Activated CD4-positive, alpha-beta T cell treated with anti-CD3 and anti-CD28 coated beads, Interleukin-2, amount 10 ng/mL, durations not matched to agents 7 days and 5 days (primary cell): ENCODE results near the gene CTSC. TPM values are rescaled to one million over a fixed set of nuclear protein-coding genes. Genes with fewer than 3 reads are reported as not detected.

ENCODE experiments used
- CTCF ChIA-PET: fragments of 350-600 bp; sonication (Branson Sonifier 250); formaldehyde crosslinking; loops from one replicate; lab custom pipeline; 2021; ENCODE audit warnings: antibody characterized with exemption; lab: Charles Lee
- POLR2A ChIA-PET: fragments of 350-600 bp; sonication (Branson Sonifier 250); formaldehyde crosslinking; loops from one replicate; lab custom pipeline; 2021; ENCODE audit warnings: antibody characterized with exemption; lab: Charles Lee
- DNase-seq: peaks from one replicate; pipeline ENCODE4 v3.0.0-alpha.2; 2020
- H3K27ac Mint-ChIP-seq: one replicate; pipeline ENCODE4 v1.8.0; 2021; ENCODE audit warnings: mild to moderate bottlenecking, moderate library complexity, mixed read lengths
- H3K27me3 Mint-ChIP-seq: one replicate; pipeline ENCODE4 v1.8.0; 2021; ENCODE audit warnings: mixed read lengths
- H3K36me3 Mint-ChIP-seq: one replicate; pipeline ENCODE4 v1.8.0; 2021; ENCODE audit warnings: low read depth, mixed read lengths
- H3K4me1 Mint-ChIP-seq: one replicate; pipeline ENCODE4 v1.8.0; 2021; ENCODE audit warnings: mixed read lengths
- H3K4me3 Mint-ChIP-seq: one replicate; pipeline ENCODE4 v1.8.0; 2021; ENCODE audit warnings: mild to moderate bottlenecking, moderate library complexity, mixed read lengths
- H3K9me3 Mint-ChIP-seq: one replicate; pipeline ENCODE4 v1.8.0; 2021; ENCODE audit warnings: mixed read lengths
- total RNA-seq, 2 experiments: library from RNA; stranded (reverse); gene quantifications; one replicate each; pipeline ENCODE4 v1.2.3, GENCODE V29; 2021

CTSC gene
- total RNA-seq, 2 experiments from 2014 or later, result 230 to 272 TPM

GRCh38 chr11:88295028-88295427 is 42.5 kb downstream of the CTSC start:
- Mint-ChIP-seq H3K36me3 (peaks cover 90% of the 10 kb centered on the region), H3K9me3 (no peaks in the 10 kb centered on the region), H3K4me3 (no peak overlapping the region), H3K27me3 (no peaks in the 10 kb centered on the region), H3K27ac (no peak overlapping the region), H3K4me1 (peaks cover 9% of the 10 kb centered on the region)
- ChIA-PET CTCF (interaction anchor here (0.6 to 1.1 kb wide), 3 partner anchors 12 to 78 kb away, joined by 3 to 6 read pairs (median 3); no protein-coding TSS in a partner anchor), POLR2A (no interaction called here)
- DNase-seq, result no peak

GRCh38 chr11:88293931-88294330 is 43.6 kb downstream of the CTSC start:
- CTCF ChIA-PET, result no interaction called here
- peaks cover 7% of the 10 kb centered on the region for H3K4me1 Mint-ChIP-seq
- POLR2A ChIA-PET, result no interaction called here
- no peaks in the 10 kb centered on the region for H3K9me3 Mint-ChIP-seq
- no peak overlapping the region for H3K4me3 Mint-ChIP-seq
- no peak overlapping the region for H3K27ac Mint-ChIP-seq
- DNase-seq, result no peak
- no peaks in the 10 kb centered on the region for H3K27me3 Mint-ChIP-seq
- peaks cover 88% of the 10 kb centered on the region for H3K36me3 Mint-ChIP-seq

DNA sequence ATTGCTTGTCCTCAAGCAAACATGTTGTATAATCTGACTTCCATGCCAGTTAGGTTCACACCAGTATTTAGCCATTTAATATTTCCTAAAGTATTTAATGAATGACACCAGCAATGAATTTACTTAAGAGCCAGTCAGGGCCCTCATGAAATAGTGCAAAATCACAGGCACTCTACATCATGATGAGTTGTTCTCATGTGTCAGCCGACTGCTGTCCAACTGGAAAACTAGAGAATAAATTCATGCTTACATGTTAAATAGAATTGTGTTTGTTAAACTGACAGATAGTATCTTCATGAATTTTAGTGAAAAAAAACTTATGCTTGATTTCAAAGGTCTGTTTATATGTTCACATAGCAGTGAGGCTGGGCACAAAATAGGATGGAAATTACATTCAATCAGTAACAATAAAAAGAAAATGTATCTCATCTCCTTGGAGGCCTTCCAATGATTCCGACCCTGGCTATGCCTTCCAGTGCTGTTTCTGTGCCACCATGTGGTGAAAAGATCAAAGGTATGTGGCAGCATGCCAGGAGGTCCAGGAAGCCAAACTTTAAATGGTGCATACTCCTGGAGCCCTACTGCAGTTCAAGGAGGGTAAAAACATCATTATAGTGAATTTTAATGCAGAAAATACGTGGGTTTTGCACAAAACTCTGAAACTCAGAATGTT is 45.2 kb downstream of the CTSC start:
- H3K9me3 Mint-ChIP-seq, result no peaks in the 10 kb centered on the region
- no peak overlapping the region for H3K27ac Mint-ChIP-seq
- no peaks in the 10 kb centered on the region for H3K27me3 Mint-ChIP-seq
- DNase-seq, result no peak
- H3K36me3 Mint-ChIP-seq, result peaks cover 88% of the 10 kb centered on the region
- H3K4me1 Mint-ChIP-seq, result peaks cover 2% of the 10 kb centered on the region
- POLR2A ChIA-PET, result no interaction called here
- no peak overlapping the region for H3K4me3 Mint-ChIP-seq
- CTCF ChIA-PET, result interaction anchor here (1.0 kb wide), 1 partner anchor 37 kb away, joined by 4 read pairs; no protein-coding TSS in a partner anchor

DNA sequence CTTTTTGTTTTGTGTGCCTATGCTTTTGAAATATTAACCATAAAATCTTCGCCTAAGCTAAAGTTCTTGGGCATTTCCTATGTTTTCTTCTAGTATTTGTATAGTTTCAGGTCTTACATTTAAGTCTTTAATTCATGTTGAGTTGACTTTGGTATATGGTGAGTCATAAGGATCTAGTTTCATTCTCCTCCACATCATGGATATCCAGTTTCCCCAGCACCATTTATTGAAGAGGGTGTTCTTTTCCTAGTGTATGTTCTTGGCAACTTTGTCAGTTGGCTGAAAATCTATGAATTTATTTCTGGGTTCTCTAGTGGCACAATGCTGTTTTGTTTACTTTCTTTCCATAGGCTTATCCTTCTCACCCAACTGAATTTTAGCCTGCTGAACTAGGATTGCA is 49.0 kb downstream of the CTSC start:
- Mint-ChIP-seq H3K9me3 (no peaks in the 10 kb centered on the region), H3K36me3 (peaks cover 70% of the 10 kb centered on the region), H3K27me3 (no peaks in the 10 kb centered on the region), H3K27ac (no peak overlapping the region), H3K4me3 (no peak overlapping the region), H3K4me1 (no peaks in the 10 kb centered on the region)
- CTCF ChIA-PET, result interaction anchor here (0.6 kb wide), 1 partner anchor 160 kb away, joined by 4 read pairs; no protein-coding TSS in a partner anchor
- no peak for DNase-seq
- POLR2A ChIA-PET, result interaction anchor here (0.7 kb wide), 1 partner anchor 249 kb away, joined by 4 read pairs; no protein-coding TSS in a partner anchor

- Mint-ChIP-seq H3K4me3 (no peak overlapping the region), H3K27ac (no peak overlapping the region), H3K9me3 (no peaks in the 10 kb centered on the region), H3K36me3 (peaks cover 51% of the 10 kb centered on the region), H3K4me1 (no peaks in the 10 kb centered on the region), H3K27me3 (no peaks in the 10 kb centered on the region)
- ChIA-PET POLR2A (no interaction called here), CTCF (interaction anchor here (0.6 to 1.1 kb wide), 4 partner anchors 84 to 267 kb away, joined by 3 to 4 read pairs (median 3); no protein-coding TSS in a partner anchor)
- DNase-seq, result no peak
Measured at GRCh38 chr11:88284336-88285050, 53.0 kb downstream of the CTSC start.

GRCh38 chr11:88282747-88283515 is 54.6 kb downstream of the CTSC start:
- DNase-seq, result no peak
- ChIA-PET CTCF (no interaction called here), POLR2A (no interaction called here)
- peaks cover 45% of the 10 kb centered on the region for H3K36me3 Mint-ChIP-seq
- no peaks in the 10 kb centered on the region for H3K27me3 Mint-ChIP-seq
- no peak overlapping the region for H3K4me3 Mint-ChIP-seq
- no peaks in the 10 kb centered on the region for H3K4me1 Mint-ChIP-seq
- H3K9me3 Mint-ChIP-seq, result peaks cover 2% of the 10 kb centered on the region
- H3K27ac Mint-ChIP-seq, result no peak overlapping the region

GRCh38 chr11:88281317-88281712 is 56.2 kb downstream of the CTSC start:
- no peak overlapping the region for H3K4me3 Mint-ChIP-seq
- CTCF ChIA-PET, result interaction anchor here (0.7 kb wide), 1 partner anchor 40 kb away, joined by 3 read pairs; no protein-coding TSS in a partner anchor

GRCh38 chr11:88280673-88281316 is 56.7 kb downstream of the CTSC start:
- CTCF ChIA-PET, result interaction anchor here (0.7 kb wide), 1 partner anchor 39 kb away, joined by 3 read pairs; no protein-coding TSS in a partner anchor
- no peak for DNase-seq
- Mint-ChIP-seq H3K4me1 (no peaks in the 10 kb centered on the region), H3K27ac (no peak overlapping the region), H3K4me3 (no peak overlapping the region), H3K27me3 (no peaks in the 10 kb centered on the region), H3K36me3 (peaks cover 31% of the 10 kb centered on the region), H3K9me3 (peaks cover 2% of the 10 kb centered on the region)
- POLR2A ChIA-PET, result no interaction called here

More at GRCh38 chr11:88281317-88281712, 56.2 kb downstream of the CTSC start:
- H3K9me3 Mint-ChIP-seq, result peaks cover 2% of the 10 kb centered on the region
- no peak for DNase-seq
- no peaks in the 10 kb centered on the region for H3K27me3 Mint-ChIP-seq
- H3K4me1 Mint-ChIP-seq, result no peaks in the 10 kb centered on the region
- peaks cover 31% of the 10 kb centered on the region for H3K36me3 Mint-ChIP-seq
- H3K27ac Mint-ChIP-seq, result no peak overlapping the region
- POLR2A ChIA-PET, result no interaction called here

DNA sequence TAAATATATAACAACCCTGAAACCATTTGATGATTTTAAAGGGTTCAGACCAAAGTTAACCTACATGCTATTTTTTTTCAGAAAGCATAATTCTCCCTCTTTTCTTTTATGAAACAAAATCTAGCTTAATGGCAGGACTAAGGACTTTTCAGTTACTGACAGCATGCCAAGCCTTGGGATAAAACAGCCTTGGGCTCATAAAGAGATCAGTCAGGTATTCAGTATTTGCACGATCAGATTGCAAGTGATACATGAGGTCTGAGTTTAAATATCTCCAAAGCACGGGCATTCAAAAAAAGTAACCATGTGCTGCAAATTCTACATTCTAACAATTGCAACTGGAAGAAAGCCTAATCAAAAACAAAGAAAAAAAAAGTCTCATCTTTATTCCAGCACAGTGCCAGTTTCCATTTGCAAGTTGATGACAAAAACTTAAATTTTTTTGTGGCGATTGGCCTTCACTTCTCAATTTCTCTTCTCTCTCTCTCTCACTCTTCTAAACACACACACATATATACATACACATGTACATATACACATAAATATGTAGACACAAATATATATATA is 60.1 kb downstream of the CTSC start:
- CTCF ChIA-PET, result no interaction called here
- Mint-ChIP-seq H3K27me3 (no peaks in the 10 kb centered on the region), H3K36me3 (peaks cover 18% of the 10 kb centered on the region), H3K4me3 (no peak overlapping the region), H3K9me3 (peaks cover 2% of the 10 kb centered on the region), H3K4me1 (no peaks in the 10 kb centered on the region), H3K27ac (no peak overlapping the region)
- DNase-seq, result no peak
- POLR2A ChIA-PET, result no interaction called here

GRCh38 chr11:88275636-88276035 is 61.9 kb downstream of the CTSC start:
- Mint-ChIP-seq H3K4me1 (no peaks in the 10 kb centered on the region), H3K36me3 (peaks cover 25% of the 10 kb centered on the region), H3K4me3 (no peak overlapping the region), H3K27ac (no peak overlapping the region), H3K27me3 (no peaks in the 10 kb centered on the region), H3K9me3 (peaks cover 2% of the 10 kb centered on the region)
- CTCF ChIA-PET, result no interaction called here
- POLR2A ChIA-PET, result interaction anchor here (0.7 kb wide), 1 partner anchor 129 kb away, joined by 3 read pairs; no protein-coding TSS in a partner anchor
- no peak for DNase-seq

DNA sequence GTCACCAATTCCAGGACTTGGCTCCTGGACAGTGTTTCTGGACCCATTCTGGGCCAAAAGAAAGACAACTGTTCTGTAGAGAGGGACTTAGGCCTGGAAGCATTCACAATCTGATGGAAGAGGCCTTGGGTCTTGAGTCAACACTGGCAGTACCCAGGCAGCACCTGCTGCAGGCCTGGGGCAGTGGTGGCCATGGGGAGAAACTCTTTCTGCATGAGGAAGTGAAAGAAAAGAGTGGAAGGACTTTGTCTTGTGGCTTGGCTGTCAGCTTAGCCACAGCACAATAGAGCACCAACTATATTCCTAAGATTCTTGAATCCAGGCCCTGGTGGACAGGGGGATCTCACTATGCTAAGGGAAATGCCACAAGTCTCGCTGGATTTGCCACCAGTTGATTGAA is 70.6 kb downstream of the CTSC start:
- DNase-seq, result no peak
- no peak overlapping the region for H3K4me3 Mint-ChIP-seq
- ChIA-PET POLR2A (no interaction called here), CTCF (interaction anchor here (1.0 kb wide), 1 partner anchor 53 kb away, joined by 3 read pairs; no protein-coding TSS in a partner anchor)
- H3K27me3 Mint-ChIP-seq, result no peaks in the 10 kb centered on the region
- peaks cover 14% of the 10 kb centered on the region for H3K9me3 Mint-ChIP-seq
- H3K4me1 Mint-ChIP-seq, result peaks cover 2% of the 10 kb centered on the region
- peaks cover 64% of the 10 kb centered on the region for H3K36me3 Mint-ChIP-seq
- no peak overlapping the region for H3K27ac Mint-ChIP-seq

DNA sequence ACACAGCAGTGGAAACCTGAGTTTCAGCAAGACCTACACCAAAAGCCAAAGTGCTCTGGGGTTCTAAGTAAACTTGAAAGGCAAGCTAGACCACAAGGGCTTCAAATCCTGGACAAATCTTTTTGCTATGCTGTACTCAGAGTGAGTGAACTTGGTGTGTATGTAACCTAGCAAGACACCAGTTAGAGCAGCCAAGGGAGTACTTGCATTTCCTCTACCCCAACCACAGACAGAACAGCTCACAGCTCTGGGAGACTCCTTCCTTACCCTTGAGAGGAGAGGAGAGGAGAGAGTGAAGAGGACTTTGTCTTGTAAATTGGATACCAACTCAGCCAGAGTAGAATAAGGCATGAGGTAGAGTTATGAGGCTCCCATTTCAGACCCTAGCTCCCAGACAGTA is 71.4 kb downstream of the CTSC start:
- DNase-seq, result no peak
- Mint-ChIP-seq H3K9me3 (peaks cover 16% of the 10 kb centered on the region), H3K27me3 (no peaks in the 10 kb centered on the region), H3K4me3 (no peak overlapping the region), H3K27ac (no peak overlapping the region), H3K4me1 (peaks cover 2% of the 10 kb centered on the region), H3K36me3 (peaks cover 64% of the 10 kb centered on the region)
- CTCF ChIA-PET, result interaction anchor here (1.0 kb wide), 2 partner anchors 23 to 52 kb away, joined by 3 read pairs; no protein-coding TSS in a partner anchor
- POLR2A ChIA-PET, result no interaction called here
